RWPE2 (cell line): ENCODE results near the gene GFI1B.

Experiments
- ATAC-seq: fragments of 200-7000 bp; cut with Tn5 transposase; 3 replicates; pipeline ENCODE4 v1.9.1; 2021; ENCODE audit warnings: low read depth
- DNase-seq: peaks from one replicate; pipeline ENCODE4 v3.0.0-alpha.2; 2020; ENCODE audit warnings: low spot score
- H3K27ac ChIP-seq: fragments of 450-650 bp; 2 replicates; pipeline ENCODE4 v1.5.1; 2017; ENCODE audit warnings: mild to moderate bottlenecking; ENCODE audit not compliant: poor library complexity, severe bottlenecking
- H3K27me3 ChIP-seq: fragments of 250-450 bp; sonication (Bioruptor Pico); 2 replicates; pipeline ENCODE4 v1.5.1; 2021; ENCODE audit warnings: mild to moderate bottlenecking, moderate library complexity; ENCODE audit not compliant: insufficient read depth, poor library complexity, severe bottlenecking
- H3K36me3 ChIP-seq: fragments of 250-450 bp; sonication (Bioruptor Pico); 2 replicates; pipeline ENCODE4 v1.5.1; 2020; ENCODE audit warnings: low read depth, mild to moderate bottlenecking, moderate library complexity
- H3K4me1 ChIP-seq: fragments of 250-450 bp; sonication (Bioruptor Pico); 2 replicates; pipeline ENCODE4 v1.5.1; 2021; ENCODE audit warnings: mild to moderate bottlenecking, moderate library complexity; ENCODE audit not compliant: insufficient read depth, poor library complexity, severe bottlenecking
- H3K4me3 ChIP-seq: fragments of 250-450 bp; sonication (Bioruptor Pico); 2 replicates; pipeline ENCODE4 v1.5.1; 2021; ENCODE audit warnings: mild to moderate bottlenecking, moderate library complexity; ENCODE audit not compliant: severe bottlenecking
- H3K9me3 ChIP-seq: fragments of 250-450 bp; sonication (Bioruptor Pico); 2 replicates; pipeline ENCODE4 v1.5.1; 2021; ENCODE audit warnings: mild to moderate bottlenecking, moderate library complexity; ENCODE audit not compliant: severe bottlenecking
- TF ChIP-seq, protein P1 (sequence below): fragments of 450-650 bp; IDR thresholded peaks from one replicate; pipeline ENCODE4 v1.5.1; 2017; ENCODE audit warnings: mild to moderate bottlenecking, moderate library complexity; ENCODE audit not compliant: poor library complexity, severe bottlenecking

GFI1B gene

DNA sequence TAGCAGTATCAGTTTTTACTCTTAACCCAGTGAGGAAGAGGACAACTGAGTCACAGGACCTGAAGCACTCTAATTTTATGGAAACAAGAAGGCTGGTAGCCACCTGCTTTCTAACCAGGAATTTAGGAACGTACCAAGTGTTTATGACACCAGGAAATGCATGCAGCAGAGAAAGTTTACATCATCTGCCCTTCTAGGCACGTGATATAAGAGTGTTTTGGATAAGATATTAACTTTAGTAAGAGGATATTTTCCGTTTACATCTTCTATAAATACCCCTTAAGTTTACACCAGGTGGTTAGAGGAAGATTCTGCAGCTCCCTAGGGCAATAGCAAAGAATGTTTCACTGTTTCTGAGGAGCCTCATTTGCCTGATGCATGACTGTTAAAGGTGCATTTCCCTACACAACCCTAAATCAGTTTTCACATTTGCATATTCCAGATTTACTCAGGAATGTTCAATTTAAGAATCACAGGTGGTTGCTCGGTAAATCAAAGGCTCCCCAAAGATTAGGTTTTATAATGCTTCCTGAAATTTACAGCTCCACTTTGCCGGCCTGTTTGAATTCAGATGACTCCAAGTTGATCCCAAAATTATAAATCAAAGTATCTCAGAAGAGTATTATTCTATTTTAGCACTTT is 35.8 kb upstream of the GFI1B start:
- no peak for DNase-seq

GRCh38 chr9:132943651-132944293 is 34.7 kb upstream of the GFI1B start:
- Histone ChIP-seq H3K9me3 (no peaks in the 10 kb centered on the region), H3K27me3 (no peaks in the 10 kb centered on the region), H3K4me1 (peaks cover 21% of the 10 kb centered on the region), H3K4me3 (peak overlapping the region; percentile 99), H3K36me3 (peaks cover 7% of the 10 kb centered on the region; the same call in 1 of the 2 replicates), H3K27ac (peak overlapping the region; percentile 66)
- TF ChIP-seq, protein P1, sequence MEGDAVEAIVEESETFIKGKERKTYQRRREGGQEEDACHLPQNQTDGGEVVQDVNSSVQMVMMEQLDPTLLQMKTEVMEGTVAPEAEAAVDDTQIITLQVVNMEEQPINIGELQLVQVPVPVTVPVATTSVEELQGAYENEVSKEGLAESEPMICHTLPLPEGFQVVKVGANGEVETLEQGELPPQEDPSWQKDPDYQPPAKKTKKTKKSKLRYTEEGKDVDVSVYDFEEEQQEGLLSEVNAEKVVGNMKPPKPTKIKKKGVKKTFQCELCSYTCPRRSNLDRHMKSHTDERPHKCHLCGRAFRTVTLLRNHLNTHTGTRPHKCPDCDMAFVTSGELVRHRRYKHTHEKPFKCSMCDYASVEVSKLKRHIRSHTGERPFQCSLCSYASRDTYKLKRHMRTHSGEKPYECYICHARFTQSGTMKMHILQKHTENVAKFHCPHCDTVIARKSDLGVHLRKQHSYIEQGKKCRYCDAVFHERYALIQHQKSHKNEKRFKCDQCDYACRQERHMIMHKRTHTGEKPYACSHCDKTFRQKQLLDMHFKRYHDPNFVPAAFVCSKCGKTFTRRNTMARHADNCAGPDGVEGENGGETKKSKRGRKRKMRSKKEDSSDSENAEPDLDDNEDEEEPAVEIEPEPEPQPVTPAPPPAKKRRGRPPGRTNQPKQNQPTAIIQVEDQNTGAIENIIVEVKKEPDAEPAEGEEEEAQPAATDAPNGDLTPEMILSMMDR: no peak
- peak; percentile 8; the same call in 1 of the 3 replicates for ATAC-seq
- DNase-seq: no peak

More for the DNA sequence above, 35.8 kb upstream of the GFI1B start:
- Histone ChIP-seq H3K9me3 (no peaks in the 10 kb centered on the region), H3K4me3 (no peak overlapping the region), H3K36me3 (peaks cover 8% of the 10 kb centered on the region; the same call in 1 of the 2 replicates), H3K4me1 (peaks cover 21% of the 10 kb centered on the region), H3K27ac (no peak overlapping the region), H3K27me3 (no peaks in the 10 kb centered on the region)
- ATAC-seq: no peak
- TF ChIP-seq, protein P1: no peak

DNA sequence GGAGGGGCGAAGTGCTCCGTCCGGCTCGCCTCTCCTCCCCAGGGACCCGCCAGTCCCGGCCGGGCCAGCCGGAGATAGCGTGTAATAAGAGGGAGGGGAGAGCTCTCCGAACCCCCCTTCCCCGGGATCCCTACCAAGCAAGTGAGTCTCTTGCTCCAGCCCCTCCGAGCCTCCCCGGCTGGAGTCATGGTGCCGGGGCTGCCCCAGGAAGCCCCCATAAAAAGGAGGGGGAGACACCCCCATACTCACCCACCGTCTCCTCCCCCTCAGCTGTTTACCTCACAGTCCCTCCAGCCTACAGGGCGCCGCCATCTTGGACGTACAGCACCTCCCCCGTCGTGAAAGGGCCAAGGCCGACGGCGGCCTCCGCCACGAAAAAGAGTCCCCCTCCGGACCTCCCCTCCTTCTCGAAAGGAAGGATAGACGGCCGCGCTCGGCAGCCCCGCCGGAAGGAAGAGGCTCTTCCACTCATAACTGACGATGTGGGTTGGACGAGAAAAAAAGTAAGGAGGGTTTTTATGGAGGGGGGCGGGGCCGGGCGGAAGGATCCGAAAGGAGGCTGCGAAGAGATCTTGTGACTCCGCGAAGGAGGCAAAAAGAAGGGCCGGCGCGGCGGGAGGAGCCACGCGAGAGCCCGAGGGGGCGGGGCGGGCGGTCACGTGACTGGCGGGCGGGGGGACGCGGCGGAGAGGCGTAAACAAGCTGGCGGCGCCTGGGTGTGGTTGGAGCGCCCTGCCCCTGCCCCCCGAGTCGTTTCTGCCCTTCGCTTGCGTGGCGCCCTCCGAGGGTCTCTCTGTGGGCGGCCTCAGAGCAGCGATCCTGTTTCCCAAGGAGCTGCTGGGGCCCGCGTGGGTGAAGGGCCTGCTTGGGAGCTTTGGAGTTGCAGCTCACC is 34.0 kb upstream of the GFI1B start, which contains the start of gene TSC1:
TSS of gene TSC1 (minus strand) at position 323 of the 892 bp plus-strand sequence. CDS start 15,744 bp downstream, outside the sequence.
- Histone ChIP-seq H3K27ac (peak within 1 kb of the TSS; percentile 66), H3K36me3 (no peaks in the 10 kb centered on the region), H3K4me3 (peak within 1 kb of the TSS; percentile 99), H3K4me1 (peaks cover 21% of the 10 kb centered on the region), H3K9me3 (no peaks in the 10 kb centered on the region), H3K27me3 (no peaks in the 10 kb centered on the region)
- ATAC-seq: peak; percentile 84
- peak; percentile 94 for DNase-seq
- TF ChIP-seq, protein P1: no peak

DNA sequence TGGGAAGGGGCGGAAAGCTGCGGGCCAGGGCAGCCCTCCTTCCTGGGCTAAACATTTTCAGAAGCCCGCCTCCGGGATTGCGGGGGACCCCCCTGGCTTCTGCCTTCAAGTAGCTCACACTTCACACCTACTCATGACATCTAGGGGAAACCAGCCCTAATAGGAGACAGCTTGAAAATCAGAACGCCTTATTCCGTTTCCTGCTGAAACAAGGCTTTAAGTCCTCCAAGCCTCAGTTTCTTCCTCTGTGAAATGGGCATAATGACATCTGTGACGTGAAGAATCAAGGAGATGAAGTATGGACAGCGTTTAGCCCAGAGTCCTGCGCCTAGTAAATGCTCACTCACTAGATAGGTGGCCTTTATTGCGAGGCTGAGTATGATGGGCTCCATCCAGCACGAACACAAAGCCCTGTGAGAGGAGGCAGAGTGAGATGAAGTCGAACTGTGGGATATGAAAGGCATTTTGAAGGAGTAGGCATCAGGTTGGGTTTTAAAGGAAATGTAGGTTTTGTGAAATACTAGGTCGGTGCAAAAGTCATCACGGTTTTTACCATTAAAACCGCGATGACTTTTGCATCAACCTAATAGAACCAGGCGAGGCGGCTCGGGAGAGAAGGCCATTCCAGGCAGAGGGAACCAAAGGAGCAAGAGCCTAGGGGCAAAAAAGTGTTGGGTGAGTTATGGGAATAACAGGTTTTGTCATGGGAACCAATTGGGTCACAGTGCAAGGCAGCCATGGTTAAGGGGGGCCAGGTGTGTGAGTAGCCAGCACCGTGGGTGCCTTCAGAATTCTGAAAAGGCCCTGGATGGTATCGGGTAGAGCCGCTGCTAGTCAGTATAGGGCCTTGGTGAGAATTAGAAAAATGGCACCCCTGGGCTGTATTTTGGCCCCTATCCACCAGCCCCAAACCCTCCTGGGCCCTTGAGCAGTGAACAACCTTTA is 33.0 kb upstream of the GFI1B start:
- Histone ChIP-seq H3K9me3 (no peaks in the 10 kb centered on the region), H3K27ac (peak overlapping the region; percentile 66), H3K4me1 (peaks cover 21% of the 10 kb centered on the region), H3K4me3 (peak overlapping the region; percentile 99), H3K36me3 (no peaks in the 10 kb centered on the region), H3K27me3 (no peaks in the 10 kb centered on the region)
- TF ChIP-seq, protein P1: no peak
- no peak for DNase-seq
- ATAC-seq: no peak
